ENCODE data around the gene ZNF644. TPM values are rescaled to one million over a fixed set of nuclear protein-coding genes. Genes with fewer than 3 reads are reported as not detected.

ZNF644 gene
- total RNA-seq, 2 donors from 2014 or later, result 36.3 to 54.3 TPM

DNA sequence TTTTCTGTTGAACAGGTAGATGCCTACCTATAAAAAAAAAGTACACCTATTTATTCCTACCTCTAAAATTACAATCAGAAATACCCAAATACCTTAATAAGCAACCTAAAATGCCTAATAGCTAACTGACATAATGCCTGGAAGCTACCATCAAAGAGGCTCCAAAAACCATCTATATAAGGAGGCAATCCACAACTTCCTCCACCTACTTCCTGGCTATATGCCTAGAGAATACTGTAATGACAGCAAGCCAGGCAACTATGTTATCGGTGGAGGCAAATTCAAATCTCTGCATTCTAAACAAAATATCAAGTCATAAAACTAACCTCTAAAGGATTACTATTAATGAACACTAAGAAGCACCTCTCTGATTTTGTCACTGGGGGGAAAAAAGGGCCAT, 10.1 kb downstream of the ZNF644 start:
- Histone ChIP-seq H3K27me3 (replicated peaks; ENCODE audit: insufficient read depth) (no peaks in the 10 kb centered on the region), H3K4me1 (replicated peaks) (no peaks in the 10 kb centered on the region), H3K27ac (no peak overlapping the region), H3K9me3 (no peaks in the 10 kb centered on the region), H3K36me3 (no peaks in the 10 kb centered on the region), H3K4me3 (no peak overlapping the region)
- intact Hi-C loops (cut with DNase I), result no loop called here
- DNase-seq (ENCODE audit: low spot score), result no peak
- 18% methylated on average over 1 of the region's 1 CpG for WGBS
- TF ChIP-seq CTCF (IDR thresholded peaks at IDR 0.05) (no peak), POLR2A (IDR thresholded peaks at IDR 0.05) (no peak), POLR2AphosphoS5 (IDR thresholded peaks at IDR 0.05) (no peak)

DNA sequence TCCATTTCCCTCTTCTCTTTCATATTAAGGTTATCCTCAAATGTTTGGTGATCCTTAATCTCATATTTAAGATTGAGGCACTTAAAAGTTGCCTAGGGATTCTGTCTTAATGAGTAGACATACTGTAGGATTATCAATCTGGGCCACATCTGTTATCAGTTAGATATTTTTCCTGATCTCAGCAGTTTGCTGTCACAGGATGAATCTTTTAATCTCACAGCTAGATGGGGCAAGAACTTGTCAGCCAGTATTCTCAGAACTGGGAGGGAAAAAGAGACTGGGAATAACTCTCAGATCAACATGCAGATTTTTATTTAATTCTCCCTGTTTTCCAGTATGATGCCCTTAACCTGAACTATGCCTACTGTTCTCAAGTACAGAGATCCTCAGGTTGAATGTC, 14.0 kb downstream of the ZNF644 start:
- intact Hi-C loops (cut with DNase I), result no loop called here
- no peak for TF ChIP-seq POLR2A (IDR thresholded peaks at IDR 0.05)
- no peak for TF ChIP-seq CTCF (IDR thresholded peaks at IDR 0.05)
- TF ChIP-seq POLR2AphosphoS5 (IDR thresholded peaks at IDR 0.05), result no peak
- DNase-seq (ENCODE audit: low spot score), result no peak

DNA sequence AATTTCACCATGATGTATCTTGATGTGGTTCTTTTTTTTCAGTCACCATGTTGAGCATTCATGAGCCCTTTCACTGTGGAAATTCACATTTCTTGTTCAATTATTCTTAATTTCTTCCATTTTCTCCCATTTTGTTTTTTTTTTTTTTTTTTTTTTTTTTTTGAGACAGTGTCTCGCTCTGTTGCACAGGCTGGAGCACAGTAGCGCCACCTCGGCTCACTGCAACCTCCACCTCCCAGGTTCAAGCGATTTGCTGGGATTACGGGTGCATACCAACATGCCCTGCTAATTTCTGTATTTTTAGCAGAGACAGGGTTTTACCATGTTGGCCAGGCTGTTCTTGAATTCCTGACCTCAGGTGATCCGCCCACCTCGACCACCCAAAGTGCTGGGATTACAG, 14.7 kb downstream of the ZNF644 start:
- Histone ChIP-seq H3K4me1 (replicated peaks) (no peaks in the 10 kb centered on the region), H3K27ac (no peak overlapping the region), H3K36me3 (no peaks in the 10 kb centered on the region), H3K4me3 (no peak overlapping the region), H3K9me3 (no peaks in the 10 kb centered on the region), H3K27me3 (replicated peaks; ENCODE audit: insufficient read depth) (no peaks in the 10 kb centered on the region)
- DNase-seq (ENCODE audit: low spot score), result no peak
- 87% methylated on average over 7 of the region's 7 CpGs for WGBS
- intact Hi-C loops (cut with DNase I), result no loop called here
- no peak for TF ChIP-seq POLR2A (IDR thresholded peaks at IDR 0.05)
- no peak for TF ChIP-seq POLR2AphosphoS5 (IDR thresholded peaks at IDR 0.05)
- no peak for TF ChIP-seq CTCF (IDR thresholded peaks at IDR 0.05)

More for the DNA sequence above, 14.0 kb downstream of the ZNF644 start:
- Histone ChIP-seq H3K4me3 (no peak overlapping the region), H3K27me3 (replicated peaks; ENCODE audit: insufficient read depth) (no peaks in the 10 kb centered on the region), H3K36me3 (no peaks in the 10 kb centered on the region), H3K27ac (no peak overlapping the region), H3K4me1 (replicated peaks) (no peaks in the 10 kb centered on the region), H3K9me3 (no peaks in the 10 kb centered on the region)

DNA sequence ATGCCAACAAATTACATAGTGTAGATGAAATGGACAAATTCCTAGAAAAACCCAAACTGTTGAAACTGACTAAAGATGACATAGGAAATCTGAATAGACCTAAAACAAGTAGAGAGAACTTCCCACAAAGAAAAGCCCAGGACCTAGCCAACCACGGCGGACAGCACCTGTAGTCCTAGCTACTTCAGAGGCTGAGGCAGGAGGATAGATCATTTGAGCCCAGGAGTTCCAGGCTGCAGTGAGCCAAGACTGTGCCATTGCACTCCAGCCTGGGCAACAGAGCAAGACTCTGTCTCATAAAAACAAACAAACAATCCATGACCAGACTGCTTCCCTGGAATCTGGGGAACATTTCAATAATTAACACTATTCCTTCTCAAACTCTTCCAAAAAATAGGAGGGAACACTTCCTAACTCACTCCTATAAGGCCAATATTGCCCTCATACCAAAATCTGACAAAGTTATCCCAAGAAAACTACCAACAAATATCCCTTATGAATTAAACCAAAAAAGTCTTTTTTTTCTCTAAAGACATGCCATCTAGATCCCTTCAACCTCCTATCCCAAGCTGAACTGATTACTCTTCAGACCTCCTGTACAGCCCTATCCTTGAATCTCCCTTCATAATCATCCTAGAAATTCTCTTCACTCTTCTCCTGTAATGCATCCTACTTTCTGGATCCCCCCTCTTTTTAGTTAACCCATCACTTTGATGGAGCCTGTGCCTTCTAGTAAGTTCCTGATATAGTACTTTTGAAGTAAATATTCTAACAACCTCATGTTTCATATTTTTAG, 15.5 kb downstream of the ZNF644 start:
- intact Hi-C loops (cut with DNase I), result no loop called here
- H3K9me3 ChIP-seq, result no peaks in the 10 kb centered on the region
- TF ChIP-seq POLR2A (IDR thresholded peaks at IDR 0.05) (no peak), POLR2AphosphoS5 (IDR thresholded peaks at IDR 0.05) (no peak), CTCF (IDR thresholded peaks at IDR 0.05) (no peak)

DNA sequence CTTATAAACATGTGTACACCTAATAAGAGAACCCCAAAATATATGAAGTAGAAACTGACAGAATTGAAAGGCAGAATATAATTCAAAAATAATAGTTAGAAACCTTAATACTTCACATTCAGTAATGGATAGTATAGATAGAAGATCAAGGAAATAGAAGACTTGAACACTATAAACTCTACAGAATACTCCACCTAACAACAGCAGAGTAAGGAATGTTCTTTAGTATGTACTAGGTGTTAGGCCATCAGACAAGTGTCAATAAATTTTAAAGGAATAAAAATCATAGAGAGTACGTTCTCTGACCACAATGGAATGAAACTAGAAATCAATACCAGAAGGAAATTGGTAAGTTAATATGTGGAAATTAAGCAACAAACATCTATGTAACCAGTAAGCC, 16.6 kb downstream of the ZNF644 start:
- no peak for TF ChIP-seq POLR2AphosphoS5 (IDR thresholded peaks at IDR 0.05)
- Histone ChIP-seq H3K4me1 (replicated peaks) (no peaks in the 10 kb centered on the region), H3K9me3 (no peaks in the 10 kb centered on the region), H3K27ac (no peak overlapping the region), H3K36me3 (no peaks in the 10 kb centered on the region), H3K27me3 (replicated peaks; ENCODE audit: insufficient read depth) (no peaks in the 10 kb centered on the region), H3K4me3 (no peak overlapping the region)
- 65% methylated on average over 1 of the region's 1 CpG for WGBS
- no peak for DNase-seq (ENCODE audit: low spot score)
- intact Hi-C loops (cut with DNase I), result no loop called here

More for the DNA sequence above, 15.5 kb downstream of the ZNF644 start:
- Histone ChIP-seq H3K4me1 (replicated peaks) (no peaks in the 10 kb centered on the region), H3K4me3 (no peak overlapping the region), H3K36me3 (no peaks in the 10 kb centered on the region), H3K27me3 (replicated peaks; ENCODE audit: insufficient read depth) (no peaks in the 10 kb centered on the region), H3K27ac (no peak overlapping the region)
- DNase-seq (ENCODE audit: low spot score), result no peak
- WGBS, result 97% methylated on average over 2 of the region's 2 CpGs

Data from prostate gland (tissue), 2 donors.